H9 (cell line): ENCODE results near the gene TNPO1. TPM values are rescaled to one million over a fixed set of nuclear protein-coding genes. Genes with fewer than 3 reads are reported as not detected.

Source experiments
- DNase-seq: peaks from one replicate; pipeline ENCODE4 v3.0.0-alpha.2; 2017
- H2AFZ ChIP-seq: one replicate; pipeline ENCODE4 v1.6.1; 2013; ENCODE audit warnings: mild to moderate bottlenecking, low read length, control low read depth, moderate library complexity
- H2AK5ac ChIP-seq: 2 replicates; pipeline ENCODE4 v1.6.1; 2013; ENCODE audit warnings: low read length, control low read depth, mixed read lengths; ENCODE audit not compliant: insufficient read length
- H2BK120ac ChIP-seq: one replicate; pipeline ENCODE4 v1.6.1; 2013; ENCODE audit warnings: low read depth, mild to moderate bottlenecking, low read length, control low read depth, inconsistent platforms; ENCODE audit not compliant: poor library complexity, severe bottlenecking
- H2BK12ac ChIP-seq: 2 replicates; pipeline ENCODE4 v1.6.1; 2013; ENCODE audit warnings: low read length, control low read depth, mixed read lengths, low read depth; ENCODE audit not compliant: insufficient read length
- H2BK15ac ChIP-seq: 2 replicates; pipeline ENCODE4 v1.6.1; 2013; ENCODE audit warnings: low read depth, low read length, control low read depth
- H2BK20ac ChIP-seq: one replicate; pipeline ENCODE4 v1.6.1; 2013; ENCODE audit warnings: low read depth, mild to moderate bottlenecking, low read length, control low read depth, inconsistent platforms; ENCODE audit not compliant: poor library complexity, severe bottlenecking
- H2BK5ac ChIP-seq: 2 replicates; pipeline ENCODE4 v1.6.1; 2013; ENCODE audit warnings: low read length, control low read depth, mixed read lengths; ENCODE audit not compliant: insufficient read length
- H3K14ac ChIP-seq: 2 replicates; pipeline ENCODE4 v1.6.1; 2013; ENCODE audit warnings: low read length, control low read depth; ENCODE audit not compliant: insufficient read depth
- H3K18ac ChIP-seq: 2 replicates; pipeline ENCODE4 v1.6.1; 2013; ENCODE audit warnings: low read depth, mild to moderate bottlenecking, mixed read lengths, low read length, control low read depth; ENCODE audit not compliant: insufficient read length
- H3K23ac ChIP-seq: 2 replicates; pipeline ENCODE4 v1.6.1; 2013; ENCODE audit warnings: low read length, control low read depth, mixed read lengths, low read depth; ENCODE audit not compliant: insufficient read length
- H3K23me2 ChIP-seq: 2 replicates; pipeline ENCODE4 v1.6.1; 2013; ENCODE audit warnings: low read depth, mild to moderate bottlenecking, mixed read lengths, low read length, control low read depth; ENCODE audit not compliant: insufficient read length, poor library complexity, severe bottlenecking
- H3K27ac ChIP-seq: 2 replicates; pipeline ENCODE4 v1.5.1; 2013; ENCODE audit warnings: low read length, control low read depth, mixed read lengths, low read depth; ENCODE audit not compliant: insufficient read length
- H3K27me3 ChIP-seq: 2 replicates; pipeline ENCODE4 v1.6.1; 2013; ENCODE audit warnings: low read length, control low read depth, inconsistent platforms; ENCODE audit not compliant: insufficient read depth
- H3K4ac ChIP-seq: 2 replicates; pipeline ENCODE4 v1.6.1; 2013; ENCODE audit warnings: low read depth, mild to moderate bottlenecking, control low read depth, inconsistent platforms, low read length, moderate library complexity
- H3K4me1 ChIP-seq: 2 replicates; pipeline ENCODE4 v1.6.1; 2013; ENCODE audit warnings: low read length, control low read depth, inconsistent platforms; ENCODE audit not compliant: insufficient read depth
- H3K4me2 ChIP-seq: 2 replicates; pipeline ENCODE4 v1.6.1; 2013; ENCODE audit warnings: low read length, control low read depth, mixed read lengths; ENCODE audit not compliant: insufficient read length, insufficient read depth
- H3K56ac ChIP-seq: 2 replicates; pipeline ENCODE4 v1.6.1; 2013; ENCODE audit warnings: low read depth, mild to moderate bottlenecking, mixed read lengths, low read length, control low read depth; ENCODE audit not compliant: insufficient read length
- H3K79me1 ChIP-seq: 2 replicates; pipeline ENCODE4 v1.6.1; 2013; ENCODE audit warnings: low read depth, mild to moderate bottlenecking, moderate library complexity, low read length, control low read depth, inconsistent platforms; ENCODE audit not compliant: insufficient read depth, poor library complexity, severe bottlenecking
- H3K79me2 ChIP-seq: 2 replicates; pipeline ENCODE4 v1.6.1; 2013; ENCODE audit warnings: low read length, control low read depth, inconsistent platforms; ENCODE audit not compliant: insufficient read depth
- H3K9ac ChIP-seq: 2 replicates; pipeline ENCODE4 v1.6.1; 2013; ENCODE audit warnings: low read length, control low read depth, mixed read lengths; ENCODE audit not compliant: insufficient read length; ENCODE audit errors: extremely low read depth
- H3K9me3 ChIP-seq: one replicate; pipeline ENCODE4 v1.6.1; 2013; ENCODE audit warnings: low read depth, low read length, inconsistent platforms; ENCODE audit not compliant: control insufficient read depth
- H3T11ph ChIP-seq: one replicate; pipeline ENCODE4 v1.6.1; 2013; ENCODE audit warnings: mild to moderate bottlenecking, low read length, control low read depth, inconsistent platforms
- H4K20me1 ChIP-seq: one replicate; pipeline ENCODE4 v1.6.1; 2013; ENCODE audit not compliant: control insufficient read depth, insufficient read length, insufficient read depth
- H4K5ac ChIP-seq: 2 replicates; pipeline ENCODE4 v1.6.1; 2013; ENCODE audit warnings: low read depth, mild to moderate bottlenecking, mixed read lengths, low read length, control low read depth; ENCODE audit not compliant: insufficient read length
- H4K8ac ChIP-seq: replicated peaks from 2 replicates; pipeline ENCODE4 v1.6.1; 2013; ENCODE audit warnings: low read length, control low read depth, mixed read lengths, low read depth; ENCODE audit not compliant: insufficient read length
- H4K91ac ChIP-seq: 2 replicates; pipeline ENCODE4 v1.6.1; 2013; ENCODE audit warnings: low read depth, mild to moderate bottlenecking, moderate library complexity, mixed read lengths, low read length, control low read depth; ENCODE audit not compliant: insufficient read length
- H3K27ac Mint-ChIP-seq, 3 experiments: 2 replicates in 2 of 3; 3 replicates in 1 of 3; pipeline ENCODE4 v1.8.0; 2020 to 2021; ENCODE audit warnings: mixed read lengths in 3 of 3, mild to moderate bottlenecking in 1 of 3, moderate library complexity in 1 of 3
- H3K27me3 Mint-ChIP-seq: 2 replicates; pipeline ENCODE4 v1.8.0; 2021; ENCODE audit warnings: low read depth, mild to moderate bottlenecking, moderate library complexity, mixed read lengths
- H3K36me3 Mint-ChIP-seq, 3 experiments: 2 replicates in 2 of 3; 3 replicates in 1 of 3; pipeline ENCODE4 v1.8.0; 2020 to 2021; ENCODE audit warnings: low read depth in 3 of 3, mixed read lengths in 3 of 3; ENCODE audit not compliant: insufficient read depth in 1 of 3
- H3K4me1 Mint-ChIP-seq, 2 experiments: 2 replicates each; pipeline ENCODE4 v1.8.0; 2020; ENCODE audit warnings: mixed read lengths in 2 of 2
- H3K4me3 Mint-ChIP-seq, 2 experiments: 2 replicates in 1 of 2; 3 replicates in 1 of 2; pipeline ENCODE4 v1.8.0; 2020 to 2021; ENCODE audit warnings: mild to moderate bottlenecking in 2 of 2, mixed read lengths in 2 of 2, moderate library complexity in 1 of 2
- H3K9me3 Mint-ChIP-seq, 2 experiments: 2 replicates in 1 of 2; 3 replicates in 1 of 2; pipeline ENCODE4 v1.8.0; 2020; ENCODE audit warnings: mild to moderate bottlenecking in 2 of 2, mixed read lengths in 2 of 2, moderate library complexity in 1 of 2
- WGBS: extraction: QIAGEN DNeasy Blood & Tissue Kit; methylation state at CpG from one replicate; pipeline ENCODE4 v1.1.7; 2013; ENCODE audit warnings: missing lambda C conversion rate, low lambda C conversion rate, mixed read lengths; ENCODE audit not compliant: insufficient read length; ENCODE audit errors: extremely low coverage; 5-methylcytosine and 5-hydroxymethylcytosine counted together
- total RNA-seq: library from RNA; stranded (reverse); gene quantifications from 2 replicates; pipeline ENCODE4 v1.2.1, GENCODE V29; 2021
- TF ChIP-seq, protein P1 (sequence below): fragments of 200-600 bp; sonication (generic); conservative IDR thresholded peaks from 3 replicates; pipeline ENCODE4 v1.8.0; 2021; ENCODE audit warnings: antibody characterized with exemption, mild to moderate bottlenecking

Gene TNPO1
- total RNA-seq, 1 experiment from 2014 or later, result 164 TPM

GRCh38 chr5:72885824-72886223 lies 69.4 kb downstream of the TNPO1 start:
- Histone ChIP-seq H3K9me3 (no peaks in the 10 kb centered on the region), H3K18ac (no peak overlapping the region), H3K23ac (no peak overlapping the region), H2BK12ac (no peak overlapping the region), H3K23me2 (no peaks in the 10 kb centered on the region), H3K9ac (no peak overlapping the region), H2BK120ac (no peak overlapping the region), H3K79me1 (peaks cover 3% of the 10 kb centered on the region), H3T11ph (no peak overlapping the region), H3K27ac (no peak overlapping the region), H3K27me3 (no peaks in the 10 kb centered on the region), H4K91ac (no peak overlapping the region), H3K14ac (no peak overlapping the region), H2AK5ac (no peak overlapping the region), H3K4me1 (no peaks in the 10 kb centered on the region), H2BK20ac (no peak overlapping the region), H2AFZ (no peak overlapping the region), H2BK5ac (no peak overlapping the region), H4K8ac (no peak overlapping the region), H3K79me2 (no peaks in the 10 kb centered on the region; the same call in 1 of the 2 replicates), H3K56ac (no peak overlapping the region), H3K4ac (no peak overlapping the region), H3K4me2 (no peak overlapping the region), H4K5ac (no peak overlapping the region), H2BK15ac (no peak overlapping the region), H4K20me1 (no peaks in the 10 kb centered on the region)
- TF ChIP-seq, protein P1, sequence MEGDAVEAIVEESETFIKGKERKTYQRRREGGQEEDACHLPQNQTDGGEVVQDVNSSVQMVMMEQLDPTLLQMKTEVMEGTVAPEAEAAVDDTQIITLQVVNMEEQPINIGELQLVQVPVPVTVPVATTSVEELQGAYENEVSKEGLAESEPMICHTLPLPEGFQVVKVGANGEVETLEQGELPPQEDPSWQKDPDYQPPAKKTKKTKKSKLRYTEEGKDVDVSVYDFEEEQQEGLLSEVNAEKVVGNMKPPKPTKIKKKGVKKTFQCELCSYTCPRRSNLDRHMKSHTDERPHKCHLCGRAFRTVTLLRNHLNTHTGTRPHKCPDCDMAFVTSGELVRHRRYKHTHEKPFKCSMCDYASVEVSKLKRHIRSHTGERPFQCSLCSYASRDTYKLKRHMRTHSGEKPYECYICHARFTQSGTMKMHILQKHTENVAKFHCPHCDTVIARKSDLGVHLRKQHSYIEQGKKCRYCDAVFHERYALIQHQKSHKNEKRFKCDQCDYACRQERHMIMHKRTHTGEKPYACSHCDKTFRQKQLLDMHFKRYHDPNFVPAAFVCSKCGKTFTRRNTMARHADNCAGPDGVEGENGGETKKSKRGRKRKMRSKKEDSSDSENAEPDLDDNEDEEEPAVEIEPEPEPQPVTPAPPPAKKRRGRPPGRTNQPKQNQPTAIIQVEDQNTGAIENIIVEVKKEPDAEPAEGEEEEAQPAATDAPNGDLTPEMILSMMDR, result no peak
- H3K9me3 Mint-ChIP-seq, result no peaks in the 10 kb centered on the region
- DNase-seq, result no peak
- no peaks in the 10 kb centered on the region for H3K27me3 Mint-ChIP-seq
- no peak overlapping the region for H3K4me3 Mint-ChIP-seq
- no peaks in the 10 kb centered on the region for H3K4me1 Mint-ChIP-seq
- H3K36me3 Mint-ChIP-seq, result peaks cover 59 to 92% (median 87%) of the 10 kb centered on the region in 3 experiments
- no CpG with 5 or more reads among the region's 4 CpGs for WGBS
- H3K27ac Mint-ChIP-seq, result no peak overlapping the region
